ENCODE measurements around the gene SLAMF7. TPM values are rescaled to one million over a fixed set of nuclear protein-coding genes. Genes with fewer than 3 reads are reported as not detected.

The SLAMF7 gene
- total and polyA plus RNA-seq, 2 of the 13 experiments (the other 11 are each of a cell fraction or from before 2014, with no cell fraction given) = not detected

DNA sequence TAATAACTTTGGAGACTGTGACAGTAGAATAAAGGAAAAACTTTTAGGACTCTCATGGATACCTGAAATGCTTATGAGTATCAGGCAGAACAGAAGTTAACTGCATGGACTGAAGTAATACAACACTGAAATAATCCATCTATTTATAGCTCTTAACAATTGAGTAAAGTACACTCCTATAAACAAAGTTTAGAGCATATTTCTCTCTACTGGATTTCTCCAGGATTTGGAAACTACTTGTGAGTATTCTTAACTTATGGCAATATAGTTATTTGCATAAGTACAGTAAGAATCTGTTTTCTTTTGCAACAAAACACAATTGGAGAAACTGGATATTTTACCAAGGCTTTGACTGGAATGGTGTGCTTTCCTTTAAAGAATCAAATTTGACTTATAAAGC lies 17.6 kb upstream of the SLAMF7 start (continued):
- TF ChIP-seq ZFYVE20 (CRISPR knock-in tag; IDR thresholded peaks at IDR 0.05; ENCODE audit: borderline replicate concordance, low read depth) (no peak), ZNF230 (CRISPR knock-in tag; IDR thresholded peaks at IDR 0.05) (no peak)
- TF ChIP-seq, protein P1, sequence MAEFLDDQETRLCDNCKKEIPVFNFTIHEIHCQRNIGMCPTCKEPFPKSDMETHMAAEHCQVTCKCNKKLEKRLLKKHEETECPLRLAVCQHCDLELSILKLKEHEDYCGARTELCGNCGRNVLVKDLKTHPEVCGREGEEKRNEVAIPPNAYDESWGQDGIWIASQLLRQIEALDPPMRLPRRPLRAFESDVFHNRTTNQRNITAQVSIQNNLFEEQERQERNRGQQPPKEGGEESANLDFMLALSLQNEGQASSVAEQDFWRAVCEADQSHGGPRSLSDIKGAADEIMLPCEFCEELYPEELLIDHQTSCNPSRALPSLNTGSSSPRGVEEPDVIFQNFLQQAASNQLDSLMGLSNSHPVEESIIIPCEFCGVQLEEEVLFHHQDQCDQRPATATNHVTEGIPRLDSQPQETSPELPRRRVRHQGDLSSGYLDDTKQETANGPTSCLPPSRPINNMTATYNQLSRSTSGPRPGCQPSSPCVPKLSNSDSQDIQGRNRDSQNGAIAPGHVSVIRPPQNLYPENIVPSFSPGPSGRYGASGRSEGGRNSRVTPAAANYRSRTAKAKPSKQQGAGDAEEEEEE (CRISPR knock-in tag; IDR thresholded peaks at IDR 0.05; ENCODE audit: borderline replicate concordance) = no peak

DNA sequence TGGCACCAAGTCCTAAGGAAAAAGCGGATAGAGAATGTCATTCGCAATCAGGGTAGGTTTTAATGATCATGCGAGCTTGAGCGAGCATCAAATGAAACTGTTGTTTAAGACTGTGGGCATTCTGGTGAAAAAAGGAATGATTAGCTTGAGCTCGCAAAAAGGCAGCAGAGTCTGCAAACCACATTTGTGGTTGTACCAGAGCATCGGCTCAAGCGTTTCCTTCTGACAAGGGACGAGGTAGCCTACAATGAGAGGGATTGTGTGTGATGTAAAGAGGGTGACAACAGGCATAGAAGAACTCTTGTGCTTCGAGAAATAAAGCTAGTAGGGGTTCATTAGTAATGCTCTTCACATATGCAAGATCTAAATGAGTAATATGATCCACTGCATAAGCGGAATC lies 16.3 kb upstream of the SLAMF7 start:
- intact Hi-C loops (cut with micrococcal nuclease; ENCODE audit: unreplicated experiment) = no loop called here
- Histone ChIP-seq H3K9ac (ENCODE audit: insufficient read depth, low read depth, low read length) (no peak overlapping the region), H3K79me2 (ENCODE audit: insufficient read depth, low read length) (no peaks in the 10 kb centered on the region), H4K20me1 (ENCODE audit: insufficient read depth, low read length) (no peaks in the 10 kb centered on the region), H3K27ac (ENCODE audit: extremely low read length, insufficient read depth, low read length) (no peak overlapping the region), H3K36me3 (replicated peaks in 1 of 2; ENCODE audit: control insufficient read depth in 1 of 2, insufficient read depth in 2 of 2, low read length in 2 of 2) (no peaks in the 10 kb centered on the region), H2AFZ (ENCODE audit: low read length) (no peak overlapping the region), H3K9me3 (ENCODE audit: low read length) (no peaks in the 10 kb centered on the region), H3K4me2 (ENCODE audit: low read depth, low read length) (no peak overlapping the region), H3K27me3 (ENCODE audit: control insufficient read depth in 1 of 2, insufficient read depth in 2 of 2, low read length in 2 of 2) (peaks cover 0 to 5% of the 10 kb centered on the region in 2 experiments; a peak in 3 of 5 replicates), H3K4me3 (replicated peaks in 1 of 3; ENCODE audit: insufficient read depth in 1 of 3, low read depth in 2 of 3, low read length in 3 of 3) (no peak overlapping the region), H3K4me1 (ENCODE audit: insufficient read depth, low read length) (peaks cover 12% of the 10 kb centered on the region)
- ATAC-seq = no peak
- FAIRE-seq = no peak
- POLR2A ChIA-PET = no interaction called here
- no peak for DNase-seq (ENCODE audit: low spot score)
- CTCF ChIA-PET (ENCODE audit: low intra/inter-chr PET ratio, low total read pairs) = no interaction called here
- TF ChIP-seq SIN3A (IDR thresholded peaks at IDR 0.05; ENCODE audit: borderline replicate concordance, low read depth, low read length) = no peak
- TF ChIP-seq ERF (CRISPR knock-in tag; IDR thresholded peaks at IDR 0.05) = no peak
- TF ChIP-seq IRX3 (CRISPR knock-in tag; IDR thresholded peaks at IDR 0.05; ENCODE audit: borderline replicate concordance, low read depth) = no peak
- TF ChIP-seq ZNF282 (IDR thresholded peaks at IDR 0.05; ENCODE audit: partially characterized antibody) = no peak
- TF ChIP-seq REL (CRISPR knock-in tag; conservative IDR thresholded peaks at IDR 0.05) = no peak
- WGBS (ENCODE audit: low lambda C conversion rate) = 32% methylated on average over 10 of the region's 10 CpGs
- no TSS peak for BruUV-seq (replicated peaks)
- in situ Hi-C loops (cut with HindIII; ENCODE audit: extremely low pct_ligation_motif_present, low pct_unique_long_range_greater_than_20kb) = loop anchor here (10.0 kb wide), 1 partner anchor 232 kb away; the partner anchor contains the start of gene ITLN2
